A549 (cell line): Measurements from ENCODE around the gene SLC22A14.

Experiments
- EHMT2 ChIP-seq: fragments of 200-600 bp; sonication (generic); IDR thresholded peaks from 2 replicates; pipeline ENCODE4 v1.6.1; 2016; ENCODE audit warnings: antibody characterized with exemption, low read depth, mild to moderate bottlenecking, moderate library complexity
- FOXS1 ChIP-seq: fragments of 250-450 bp; sonication (Bioruptor Pico); IDR thresholded peaks from 2 replicates; pipeline ENCODE4 v1.5.0; 2020; ENCODE audit warnings: mild to moderate bottlenecking, moderate library complexity
- HDAC2 ChIP-seq: fragments of 200-600 bp; sonication (generic); IDR thresholded peaks from 2 replicates; pipeline ENCODE4 v1.6.1; 2016
- SREBF2 ChIP-seq: fragments of 450-650 bp; IDR thresholded peaks from 2 replicates; pipeline ENCODE4 v1.6.1; 2014; ENCODE audit warnings: mild to moderate bottlenecking, moderate library complexity
- ZC3H11A ChIP-seq: fragments of 450-650 bp; IDR thresholded peaks from 2 replicates; pipeline ENCODE4 v1.6.1; 2014; ENCODE audit warnings: antibody characterized with exemption, mild to moderate bottlenecking
- TF ChIP-seq, protein P1 (sequence below): fragments of >200 bp; sonication (Bioruptor Twin); formaldehyde crosslinking; IDR thresholded peaks from 3 replicates; pipeline ENCODE4 v1.5.1; 2016
- TF ChIP-seq, protein P2 (sequence below): fragments of 200-600 bp; sonication (generic); IDR thresholded peaks from 2 replicates; pipeline ENCODE4 v1.6.1; 2016; ENCODE audit warnings: antibody characterized with exemption, mild to moderate bottlenecking, moderate library complexity

DNA sequence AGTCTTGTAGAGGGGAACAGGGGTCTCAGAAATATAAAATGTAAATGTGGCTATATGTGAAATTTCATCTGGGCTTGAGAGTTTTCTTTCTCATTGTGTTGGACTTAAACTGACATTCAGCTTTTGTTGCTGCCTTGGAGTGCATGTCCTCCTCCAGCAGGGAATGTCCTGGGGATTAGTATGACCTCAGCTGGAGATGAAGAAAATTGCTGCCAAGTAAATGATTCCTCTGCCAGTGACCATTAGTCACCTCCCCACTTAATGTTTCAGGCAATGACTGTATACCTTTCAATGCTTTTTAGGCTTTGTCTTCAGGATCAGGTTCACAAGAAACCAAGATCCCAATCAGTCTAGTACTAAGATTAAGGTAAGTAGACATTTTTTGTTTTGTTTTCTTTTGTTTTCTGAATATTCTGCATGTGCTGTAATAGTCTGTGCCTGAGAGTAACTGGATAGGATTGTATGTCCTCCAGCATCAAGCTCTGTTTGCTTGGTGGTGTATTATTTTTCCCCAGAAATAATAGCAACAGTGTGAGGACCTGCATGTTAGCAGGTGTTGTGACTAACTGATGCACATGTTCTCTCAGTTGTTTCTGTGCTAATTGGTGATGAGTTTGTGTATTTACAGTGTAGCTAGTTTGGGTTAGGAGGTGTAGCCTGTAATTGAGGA, 34.6 kb upstream of the SLC22A14 start:
- no peak for TF ChIP-seq EHMT2
- no peak for TF ChIP-seq ZC3H11A
- TF ChIP-seq, protein P1, sequence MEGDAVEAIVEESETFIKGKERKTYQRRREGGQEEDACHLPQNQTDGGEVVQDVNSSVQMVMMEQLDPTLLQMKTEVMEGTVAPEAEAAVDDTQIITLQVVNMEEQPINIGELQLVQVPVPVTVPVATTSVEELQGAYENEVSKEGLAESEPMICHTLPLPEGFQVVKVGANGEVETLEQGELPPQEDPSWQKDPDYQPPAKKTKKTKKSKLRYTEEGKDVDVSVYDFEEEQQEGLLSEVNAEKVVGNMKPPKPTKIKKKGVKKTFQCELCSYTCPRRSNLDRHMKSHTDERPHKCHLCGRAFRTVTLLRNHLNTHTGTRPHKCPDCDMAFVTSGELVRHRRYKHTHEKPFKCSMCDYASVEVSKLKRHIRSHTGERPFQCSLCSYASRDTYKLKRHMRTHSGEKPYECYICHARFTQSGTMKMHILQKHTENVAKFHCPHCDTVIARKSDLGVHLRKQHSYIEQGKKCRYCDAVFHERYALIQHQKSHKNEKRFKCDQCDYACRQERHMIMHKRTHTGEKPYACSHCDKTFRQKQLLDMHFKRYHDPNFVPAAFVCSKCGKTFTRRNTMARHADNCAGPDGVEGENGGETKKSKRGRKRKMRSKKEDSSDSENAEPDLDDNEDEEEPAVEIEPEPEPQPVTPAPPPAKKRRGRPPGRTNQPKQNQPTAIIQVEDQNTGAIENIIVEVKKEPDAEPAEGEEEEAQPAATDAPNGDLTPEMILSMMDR, result peak; percentile 38; the same call in 2 of the 3 replicates
- no peak for TF ChIP-seq HDAC2
- TF ChIP-seq, protein P2, sequence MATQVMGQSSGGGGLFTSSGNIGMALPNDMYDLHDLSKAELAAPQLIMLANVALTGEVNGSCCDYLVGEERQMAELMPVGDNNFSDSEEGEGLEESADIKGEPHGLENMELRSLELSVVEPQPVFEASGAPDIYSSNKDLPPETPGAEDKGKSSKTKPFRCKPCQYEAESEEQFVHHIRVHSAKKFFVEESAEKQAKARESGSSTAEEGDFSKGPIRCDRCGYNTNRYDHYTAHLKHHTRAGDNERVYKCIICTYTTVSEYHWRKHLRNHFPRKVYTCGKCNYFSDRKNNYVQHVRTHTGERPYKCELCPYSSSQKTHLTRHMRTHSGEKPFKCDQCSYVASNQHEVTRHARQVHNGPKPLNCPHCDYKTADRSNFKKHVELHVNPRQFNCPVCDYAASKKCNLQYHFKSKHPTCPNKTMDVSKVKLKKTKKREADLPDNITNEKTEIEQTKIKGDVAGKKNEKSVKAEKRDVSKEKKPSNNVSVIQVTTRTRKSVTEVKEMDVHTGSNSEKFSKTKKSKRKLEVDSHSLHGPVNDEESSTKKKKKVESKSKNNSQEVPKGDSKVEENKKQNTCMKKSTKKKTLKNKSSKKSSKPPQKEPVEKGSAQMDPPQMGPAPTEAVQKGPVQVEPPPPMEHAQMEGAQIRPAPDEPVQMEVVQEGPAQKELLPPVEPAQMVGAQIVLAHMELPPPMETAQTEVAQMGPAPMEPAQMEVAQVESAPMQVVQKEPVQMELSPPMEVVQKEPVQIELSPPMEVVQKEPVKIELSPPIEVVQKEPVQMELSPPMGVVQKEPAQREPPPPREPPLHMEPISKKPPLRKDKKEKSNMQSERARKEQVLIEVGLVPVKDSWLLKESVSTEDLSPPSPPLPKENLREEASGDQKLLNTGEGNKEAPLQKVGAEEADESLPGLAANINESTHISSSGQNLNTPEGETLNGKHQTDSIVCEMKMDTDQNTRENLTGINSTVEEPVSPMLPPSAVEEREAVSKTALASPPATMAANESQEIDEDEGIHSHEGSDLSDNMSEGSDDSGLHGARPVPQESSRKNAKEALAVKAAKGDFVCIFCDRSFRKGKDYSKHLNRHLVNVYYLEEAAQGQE, result no peak
- no peak for TF ChIP-seq FOXS1 (CRISPR knock-in tag)
- TF ChIP-seq SREBF2, result no peak
